ENCODE data around the gene SOSTDC1.

The SOSTDC1 gene

DNA sequence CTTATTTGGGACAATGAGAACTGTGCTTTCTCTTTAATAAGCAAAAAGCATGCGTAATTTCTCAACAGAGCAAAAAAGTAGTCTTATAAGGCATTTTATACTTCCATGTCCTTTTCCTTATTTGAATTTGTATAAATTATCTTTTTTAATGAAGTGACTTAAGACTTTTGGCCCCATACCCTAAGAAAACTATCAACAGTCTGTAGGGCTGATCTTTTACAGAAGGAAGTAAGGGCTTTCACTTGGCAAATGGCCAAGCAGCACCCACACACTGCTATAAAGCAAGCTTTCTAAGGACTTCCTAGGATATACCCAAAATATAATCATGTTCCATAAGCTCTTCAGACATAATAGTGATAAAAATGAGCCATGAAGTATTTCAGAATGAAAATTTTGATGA lies 47.6 kb downstream of the SOSTDC1 start:
- no peak overlapping the region for H2AFZ ChIP-seq (ENCODE audit: low read length)
- no peak overlapping the region for H3K9ac ChIP-seq (ENCODE audit: low read length)
- no peaks in the 10 kb centered on the region for H3K79me2 ChIP-seq (ENCODE audit: low read length)
- H3K4me1 ChIP-seq (ENCODE audit: low read length): peaks cover 2% of the 10 kb centered on the region; the same call in 1 of the 2 replicates
- no peak for DNase-seq
- H3K4me3 ChIP-seq (ENCODE audit: low read length): no peak overlapping the region
- H3K27me3 ChIP-seq (replicated peaks; ENCODE audit: insufficient read depth, low read length): no peaks in the 10 kb centered on the region
- H3K9me2 ChIP-seq (replicated peaks; ENCODE audit: insufficient read depth, low read length): no peaks in the 10 kb centered on the region
- no peaks in the 10 kb centered on the region for H3K9me3 ChIP-seq (replicated peaks; ENCODE audit: insufficient read depth, low read length)
- no peaks in the 10 kb centered on the region for H4K20me1 ChIP-seq (ENCODE audit: insufficient read depth, low read length)
- H3F3A ChIP-seq (ENCODE audit: insufficient read depth, low read length): peaks cover 4% of the 10 kb centered on the region; the same call in 1 of the 2 replicates
- no peak overlapping the region for H3K4me2 ChIP-seq (ENCODE audit: low read depth, low read length)
- TF ChIP-seq EZH2phosphoT487 (IDR thresholded peaks at IDR 0.05; ENCODE audit: low read length): no peak
- TF ChIP-seq EZH2 (optimal IDR thresholded peaks at IDR 0.05; ENCODE audit: low read depth, low read length): no peak
- TF ChIP-seq, protein P1, sequence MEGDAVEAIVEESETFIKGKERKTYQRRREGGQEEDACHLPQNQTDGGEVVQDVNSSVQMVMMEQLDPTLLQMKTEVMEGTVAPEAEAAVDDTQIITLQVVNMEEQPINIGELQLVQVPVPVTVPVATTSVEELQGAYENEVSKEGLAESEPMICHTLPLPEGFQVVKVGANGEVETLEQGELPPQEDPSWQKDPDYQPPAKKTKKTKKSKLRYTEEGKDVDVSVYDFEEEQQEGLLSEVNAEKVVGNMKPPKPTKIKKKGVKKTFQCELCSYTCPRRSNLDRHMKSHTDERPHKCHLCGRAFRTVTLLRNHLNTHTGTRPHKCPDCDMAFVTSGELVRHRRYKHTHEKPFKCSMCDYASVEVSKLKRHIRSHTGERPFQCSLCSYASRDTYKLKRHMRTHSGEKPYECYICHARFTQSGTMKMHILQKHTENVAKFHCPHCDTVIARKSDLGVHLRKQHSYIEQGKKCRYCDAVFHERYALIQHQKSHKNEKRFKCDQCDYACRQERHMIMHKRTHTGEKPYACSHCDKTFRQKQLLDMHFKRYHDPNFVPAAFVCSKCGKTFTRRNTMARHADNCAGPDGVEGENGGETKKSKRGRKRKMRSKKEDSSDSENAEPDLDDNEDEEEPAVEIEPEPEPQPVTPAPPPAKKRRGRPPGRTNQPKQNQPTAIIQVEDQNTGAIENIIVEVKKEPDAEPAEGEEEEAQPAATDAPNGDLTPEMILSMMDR (IDR thresholded peaks at IDR 0.05; ENCODE audit: low read length): no peak
- H3K27ac ChIP-seq (ENCODE audit: low read length): no peak overlapping the region
- H3K36me3 ChIP-seq (replicated peaks; ENCODE audit: insufficient read depth, low read length): no peaks in the 10 kb centered on the region

DNA sequence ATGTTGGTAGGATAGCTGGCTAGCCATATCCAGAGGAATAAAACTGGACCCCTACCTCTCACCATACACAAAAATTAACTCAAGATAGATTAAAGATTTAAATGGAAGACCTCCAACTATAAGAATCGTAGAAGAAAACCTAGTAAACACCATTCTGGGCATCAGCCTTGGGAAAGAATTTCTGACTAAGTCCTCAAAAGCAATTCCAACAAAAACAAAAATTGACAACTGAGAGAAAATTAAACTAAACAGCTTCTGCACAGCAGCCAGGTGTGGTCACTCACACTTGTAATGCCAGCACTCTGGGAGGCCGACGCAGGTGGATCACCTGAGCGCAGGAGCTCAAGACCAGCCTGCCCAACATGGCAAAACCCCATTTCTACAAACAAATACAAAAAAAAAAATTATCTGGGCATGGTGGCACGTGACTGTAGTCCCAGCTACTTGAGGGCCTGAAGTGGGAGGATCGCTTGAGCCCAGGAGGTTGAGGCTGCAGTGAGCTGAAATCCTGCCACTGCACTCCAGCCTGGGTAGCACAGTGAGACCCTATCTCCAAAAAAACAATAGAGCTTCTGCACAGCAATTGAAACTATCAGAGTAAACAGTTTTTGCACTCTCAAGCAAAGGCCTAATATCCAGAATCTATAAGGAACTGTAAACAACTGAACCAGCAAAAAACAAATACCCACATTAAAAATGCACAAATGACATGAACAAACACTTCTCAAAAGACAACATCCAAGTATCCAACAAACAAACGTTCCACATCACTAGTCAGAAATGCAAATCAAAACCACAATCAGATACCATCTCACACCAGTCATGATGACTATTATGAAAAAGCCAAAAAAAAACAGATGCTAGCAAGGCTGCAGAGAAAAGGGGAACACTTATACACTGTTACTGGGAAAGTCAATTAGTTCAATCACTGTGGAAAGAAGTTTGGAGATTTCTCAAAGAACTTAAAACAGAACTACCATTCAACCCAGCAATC lies 49.0 kb downstream of the SOSTDC1 start:
- H3K4me3 ChIP-seq (ENCODE audit: low read length): no peak overlapping the region

DNA sequence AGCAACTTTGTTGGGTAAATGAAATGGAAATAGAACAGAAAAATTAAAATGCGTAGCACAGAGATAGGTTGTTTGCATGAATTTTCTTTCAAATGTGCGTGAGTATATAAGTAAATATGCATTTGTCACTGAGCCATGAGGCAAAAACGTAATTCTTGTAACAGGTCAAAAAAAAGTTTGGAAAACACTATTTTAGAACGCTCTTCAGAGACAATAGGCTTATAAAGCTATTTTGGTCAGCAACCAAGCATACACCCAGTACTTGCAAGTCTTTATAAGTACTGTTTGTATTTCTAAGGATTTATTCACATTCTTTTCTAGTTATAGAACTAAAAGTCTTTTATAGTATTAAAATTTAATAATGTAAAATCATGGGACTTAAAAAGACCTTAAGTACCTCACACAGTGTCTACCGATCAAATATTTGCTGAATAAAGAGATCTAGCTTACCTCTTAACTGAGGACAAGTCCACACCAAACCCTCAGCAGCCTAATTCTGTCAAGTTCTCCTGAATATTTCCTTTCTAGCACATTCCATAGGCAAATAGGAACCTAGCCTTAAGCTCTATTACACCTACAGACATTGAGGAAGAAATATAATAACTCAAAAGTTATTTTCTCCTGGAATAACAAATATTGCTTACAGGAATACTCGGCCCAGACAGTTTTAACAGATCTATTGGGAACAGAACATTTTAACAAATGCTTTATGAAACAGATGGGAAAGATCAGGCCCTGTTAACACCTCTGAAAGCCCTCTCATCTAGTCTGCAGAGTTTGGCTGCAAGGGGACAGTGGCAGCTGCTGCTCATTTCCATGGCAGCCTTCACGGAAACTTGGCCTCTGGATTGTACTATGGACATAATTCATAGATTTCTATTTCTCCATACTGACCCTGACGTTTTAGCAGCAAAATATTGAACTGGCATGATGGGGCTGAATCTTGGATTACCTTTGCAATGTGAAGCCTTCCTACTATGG lies 53.0 kb downstream of the SOSTDC1 start:
- no peaks in the 10 kb centered on the region for H3K9me2 ChIP-seq (replicated peaks; ENCODE audit: insufficient read depth, low read length)
- no peaks in the 10 kb centered on the region for H3K9me3 ChIP-seq (replicated peaks; ENCODE audit: insufficient read depth, low read length)
- DNase-seq: no peak
- TF ChIP-seq, protein P1 (IDR thresholded peaks at IDR 0.05; ENCODE audit: low read length): no peak
- H3K79me2 ChIP-seq (ENCODE audit: low read length): no peaks in the 10 kb centered on the region
- no peaks in the 10 kb centered on the region for H4K20me1 ChIP-seq (ENCODE audit: insufficient read depth, low read length)
- no peaks in the 10 kb centered on the region for H3F3A ChIP-seq (ENCODE audit: insufficient read depth, low read length)
- no peak overlapping the region for H3K4me3 ChIP-seq (ENCODE audit: low read length)
- H3K4me2 ChIP-seq (ENCODE audit: low read depth, low read length): no peak overlapping the region
- H3K9ac ChIP-seq (ENCODE audit: low read length): no peak overlapping the region
- no peak overlapping the region for H2AFZ ChIP-seq (ENCODE audit: low read length)
- no peaks in the 10 kb centered on the region for H3K27me3 ChIP-seq (replicated peaks; ENCODE audit: insufficient read depth, low read length)
- no peaks in the 10 kb centered on the region for H3K4me1 ChIP-seq (ENCODE audit: low read length)
- H3K27ac ChIP-seq (ENCODE audit: low read length): no peak overlapping the region
- no peaks in the 10 kb centered on the region for H3K36me3 ChIP-seq (replicated peaks; ENCODE audit: insufficient read depth, low read length)

More for the DNA sequence above, 49.0 kb downstream of the SOSTDC1 start:
- H3K9me2 ChIP-seq (replicated peaks; ENCODE audit: insufficient read depth, low read length): no peaks in the 10 kb centered on the region
- no peaks in the 10 kb centered on the region for H3K9me3 ChIP-seq (replicated peaks; ENCODE audit: insufficient read depth, low read length)
- H3K79me2 ChIP-seq (ENCODE audit: low read length): no peaks in the 10 kb centered on the region
- TF ChIP-seq EZH2 (optimal IDR thresholded peaks at IDR 0.05; ENCODE audit: low read depth, low read length): no peak
- no peak for TF ChIP-seq EZH2phosphoT487 (IDR thresholded peaks at IDR 0.05; ENCODE audit: low read length)
- TF ChIP-seq, protein P1 (IDR thresholded peaks at IDR 0.05; ENCODE audit: low read length): no peak
- no peak for DNase-seq
- H3K9ac ChIP-seq (ENCODE audit: low read length): no peak overlapping the region
- peaks cover 4% of the 10 kb centered on the region; the same call in 1 of the 2 replicates for H3F3A ChIP-seq (ENCODE audit: insufficient read depth, low read length)
- no peaks in the 10 kb centered on the region for H4K20me1 ChIP-seq (ENCODE audit: insufficient read depth, low read length)
- no peaks in the 10 kb centered on the region for H3K27me3 ChIP-seq (replicated peaks; ENCODE audit: insufficient read depth, low read length)
- H3K36me3 ChIP-seq (replicated peaks; ENCODE audit: insufficient read depth, low read length): no peaks in the 10 kb centered on the region
- no peak overlapping the region for H2AFZ ChIP-seq (ENCODE audit: low read length)
- no peak overlapping the region for H3K4me2 ChIP-seq (ENCODE audit: low read depth, low read length)
- peaks cover 1% of the 10 kb centered on the region; the same call in 1 of the 2 replicates for H3K4me1 ChIP-seq (ENCODE audit: low read length)
- H3K27ac ChIP-seq (ENCODE audit: low read length): no peak overlapping the region
